HCT116 (cell line): Measurements from ENCODE around the gene LOXL1.

Experiments
- EZH2 ChIP-seq: fragments of 200-600 bp; sonication (generic); IDR thresholded peaks from 2 replicates; pipeline ENCODE4 v1.6.1; 2017; ENCODE audit warnings: antibody characterized with exemption, mixed run types
- POLR2A ChIP-seq: IDR thresholded peaks from 2 replicates; pipeline ENCODE4 v1.7.0; 2011; ENCODE audit warnings: borderline replicate concordance; ENCODE audit not compliant: insufficient read depth, insufficient read length; ENCODE audit errors: extremely low read depth
- TF ChIP-seq, protein P1 (sequence below), 3 experiments: fragments of 200-600 bp in 1 of 3; sonication (generic) in 1 of 3; IDR thresholded peaks in 2 of 3; conservative IDR thresholded peaks in 1 of 3; 2 replicates each; pipeline ENCODE4 v1.5.1; 2012 to 2017; ENCODE audit warnings: low read depth in 2 of 3, low read length in 2 of 3, antibody characterized with exemption in 1 of 3, borderline replicate concordance in 1 of 3, control low read depth in 1 of 3, mild to moderate bottlenecking in 1 of 3, mixed read lengths in 1 of 3, mixed run types in 1 of 3, moderate library complexity in 1 of 3; ENCODE audit not compliant: insufficient read depth in 1 of 3
- TF ChIP-seq, protein P2 (sequence below): IDR thresholded peaks from 2 replicates; pipeline ENCODE4 v1.6.1; 2011; ENCODE audit warnings: mild to moderate bottlenecking, low read length, moderate library complexity; ENCODE audit not compliant: insufficient replicate concordance; ENCODE audit errors: extremely low read depth

DNA sequence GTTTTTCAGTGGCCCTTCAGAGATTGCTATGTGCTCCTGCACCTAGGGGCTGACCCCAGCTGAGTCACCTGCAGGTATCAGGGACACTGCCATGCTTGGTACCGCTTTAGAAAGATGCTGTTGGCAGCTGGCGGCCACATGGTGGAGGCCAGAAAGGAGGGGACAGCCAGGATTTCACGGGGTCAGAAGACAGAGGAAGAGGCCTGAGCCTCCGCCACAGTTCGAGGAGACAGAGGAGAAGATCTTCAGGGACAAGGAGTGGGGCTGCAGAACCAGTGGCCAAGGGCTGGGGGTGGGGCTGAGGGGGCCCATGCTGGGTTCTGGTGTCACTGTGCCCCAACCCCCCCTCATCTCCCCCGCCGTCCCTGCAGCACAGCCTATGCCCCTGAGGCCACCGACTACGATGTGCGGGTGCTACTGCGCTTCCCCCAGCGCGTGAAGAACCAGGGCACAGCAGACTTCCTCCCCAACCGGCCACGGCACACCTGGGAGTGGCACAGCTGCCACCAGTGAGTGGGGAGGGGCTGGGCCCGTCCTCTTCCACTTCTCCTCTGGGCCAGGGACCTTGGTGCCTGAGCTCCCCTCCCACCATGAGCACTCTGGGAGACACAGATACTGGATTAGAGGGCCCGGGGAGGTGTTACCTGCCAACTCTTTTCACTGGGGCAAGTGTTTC is 19.9 kb downstream of the LOXL1 start:
- TF ChIP-seq EZH2 (no peak), POLR2A (no peak)
- TF ChIP-seq, protein P1, sequence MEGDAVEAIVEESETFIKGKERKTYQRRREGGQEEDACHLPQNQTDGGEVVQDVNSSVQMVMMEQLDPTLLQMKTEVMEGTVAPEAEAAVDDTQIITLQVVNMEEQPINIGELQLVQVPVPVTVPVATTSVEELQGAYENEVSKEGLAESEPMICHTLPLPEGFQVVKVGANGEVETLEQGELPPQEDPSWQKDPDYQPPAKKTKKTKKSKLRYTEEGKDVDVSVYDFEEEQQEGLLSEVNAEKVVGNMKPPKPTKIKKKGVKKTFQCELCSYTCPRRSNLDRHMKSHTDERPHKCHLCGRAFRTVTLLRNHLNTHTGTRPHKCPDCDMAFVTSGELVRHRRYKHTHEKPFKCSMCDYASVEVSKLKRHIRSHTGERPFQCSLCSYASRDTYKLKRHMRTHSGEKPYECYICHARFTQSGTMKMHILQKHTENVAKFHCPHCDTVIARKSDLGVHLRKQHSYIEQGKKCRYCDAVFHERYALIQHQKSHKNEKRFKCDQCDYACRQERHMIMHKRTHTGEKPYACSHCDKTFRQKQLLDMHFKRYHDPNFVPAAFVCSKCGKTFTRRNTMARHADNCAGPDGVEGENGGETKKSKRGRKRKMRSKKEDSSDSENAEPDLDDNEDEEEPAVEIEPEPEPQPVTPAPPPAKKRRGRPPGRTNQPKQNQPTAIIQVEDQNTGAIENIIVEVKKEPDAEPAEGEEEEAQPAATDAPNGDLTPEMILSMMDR (IDR thresholded peaks at IDR 0.05 in 2 of 3, conservative IDR thresholded peaks at IDR 0.05 in 1 of 3; ENCODE audit: borderline replicate concordance in 1 of 3, insufficient read depth in 1 of 3, low read depth in 2 of 3, low read length in 2 of 3) = no peak
- TF ChIP-seq, protein P2, sequence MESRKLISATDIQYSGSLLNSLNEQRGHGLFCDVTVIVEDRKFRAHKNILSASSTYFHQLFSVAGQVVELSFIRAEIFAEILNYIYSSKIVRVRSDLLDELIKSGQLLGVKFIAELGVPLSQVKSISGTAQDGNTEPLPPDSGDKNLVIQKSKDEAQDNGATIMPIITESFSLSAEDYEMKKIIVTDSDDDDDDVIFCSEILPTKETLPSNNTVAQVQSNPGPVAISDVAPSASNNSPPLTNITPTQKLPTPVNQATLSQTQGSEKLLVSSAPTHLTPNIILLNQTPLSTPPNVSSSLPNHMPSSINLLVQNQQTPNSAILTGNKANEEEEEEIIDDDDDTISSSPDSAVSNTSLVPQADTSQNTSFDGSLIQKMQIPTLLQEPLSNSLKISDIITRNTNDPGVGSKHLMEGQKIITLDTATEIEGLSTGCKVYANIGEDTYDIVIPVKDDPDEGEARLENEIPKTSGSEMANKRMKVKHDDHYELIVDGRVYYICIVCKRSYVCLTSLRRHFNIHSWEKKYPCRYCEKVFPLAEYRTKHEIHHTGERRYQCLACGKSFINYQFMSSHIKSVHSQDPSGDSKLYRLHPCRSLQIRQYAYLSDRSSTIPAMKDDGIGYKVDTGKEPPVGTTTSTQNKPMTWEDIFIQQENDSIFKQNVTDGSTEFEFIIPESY = no peak
